HG03378 (cell line): ENCODE results near the gene CALHM3.
"Not testable (repeated sequence)": the region's sequence is repeated elsewhere in the genome, so short reads cannot be mapped to it uniquely, and the experiment has no call there.

Source experiments
- ATAC-seq: cut with Tn5 transposase; IDR thresholded peaks from one replicate; pipeline ENCODE4 v1.9.1; 2021; ENCODE audit warnings: mild to moderate bottlenecking, moderate library complexity; ENCODE audit not compliant: unreplicated experiment

Gene CALHM3

DNA sequence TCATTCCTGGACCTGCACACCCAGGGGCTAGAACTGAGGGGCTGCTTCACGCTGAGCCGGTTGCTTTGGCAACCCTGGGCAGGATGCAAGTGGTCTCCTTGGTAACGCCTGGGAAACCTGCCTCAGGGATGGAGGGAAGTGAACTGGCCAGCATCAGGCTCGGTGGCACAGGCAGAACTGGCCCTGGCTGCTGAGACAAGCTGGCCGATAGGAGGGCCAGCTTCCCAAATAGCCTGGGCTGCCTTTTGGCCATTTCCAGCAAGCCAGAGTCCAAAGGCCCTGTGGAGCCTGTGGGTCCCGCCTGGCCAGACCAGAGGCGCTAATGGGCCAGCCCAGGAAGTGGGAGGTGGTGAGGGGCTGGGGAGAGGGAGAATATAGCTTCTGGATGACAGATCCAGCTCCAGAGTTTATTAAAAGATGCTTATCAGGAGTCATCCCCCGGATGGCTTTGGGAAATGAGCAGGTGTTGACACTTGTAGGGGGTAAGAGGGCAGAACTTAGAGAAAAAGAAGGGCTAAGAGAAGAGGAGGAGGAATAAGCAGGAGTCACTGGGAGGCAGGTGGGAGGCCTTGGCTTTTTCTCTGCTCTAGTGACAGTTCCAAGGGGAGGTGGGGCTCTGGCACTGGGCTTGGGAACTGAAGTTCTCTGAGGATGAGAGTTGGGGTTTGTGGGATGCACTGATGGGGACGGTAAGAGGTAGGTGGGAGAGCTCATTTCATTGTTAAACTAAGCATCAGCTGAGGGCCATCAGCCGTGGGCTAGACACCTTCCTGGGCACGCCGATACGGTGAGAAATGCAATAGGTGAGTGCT is 24.0 kb upstream of the CALHM3 start:
- ATAC-seq, result no peak

DNA sequence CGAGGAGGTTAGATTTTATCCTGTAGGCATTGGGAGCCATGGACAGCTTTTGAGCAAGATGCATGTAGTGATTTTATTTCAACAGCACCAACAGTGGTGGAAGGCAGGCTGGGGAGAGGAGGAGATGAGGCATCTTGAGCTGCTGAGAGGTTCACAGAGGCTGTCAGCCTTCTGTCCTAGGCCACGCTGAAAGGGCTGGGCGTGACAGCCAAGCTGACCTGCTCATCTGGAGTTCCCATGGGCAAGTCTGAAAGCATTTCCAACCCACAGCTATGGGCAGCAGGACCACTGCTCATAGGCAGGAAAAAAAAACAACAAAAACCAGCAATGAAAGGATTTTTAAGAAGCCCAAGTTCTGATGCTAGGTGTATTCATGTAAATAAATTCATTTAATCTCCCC is 22.1 kb upstream of the CALHM3 start:
- ATAC-seq, result no peak

DNA sequence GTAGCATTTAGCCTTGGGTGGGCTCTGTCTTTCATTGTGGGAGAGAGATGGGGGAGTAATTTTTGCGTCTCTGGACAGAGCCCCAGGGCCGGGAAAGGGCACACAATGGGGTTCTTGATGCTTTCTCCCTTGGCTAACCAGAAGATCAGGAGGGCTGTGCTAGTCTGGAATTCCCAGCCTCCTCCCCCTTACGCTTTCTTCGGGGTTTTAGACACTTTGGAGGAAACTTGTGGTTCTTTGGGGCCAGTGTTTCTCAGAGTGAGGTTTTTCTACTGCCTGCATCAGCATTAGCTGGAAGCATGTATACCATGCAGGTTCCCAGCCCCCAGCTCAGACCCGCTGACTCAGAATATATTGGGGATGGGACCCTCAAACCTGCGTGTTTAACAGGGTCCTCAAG is 21.4 kb upstream of the CALHM3 start:
- no peak for ATAC-seq

DNA sequence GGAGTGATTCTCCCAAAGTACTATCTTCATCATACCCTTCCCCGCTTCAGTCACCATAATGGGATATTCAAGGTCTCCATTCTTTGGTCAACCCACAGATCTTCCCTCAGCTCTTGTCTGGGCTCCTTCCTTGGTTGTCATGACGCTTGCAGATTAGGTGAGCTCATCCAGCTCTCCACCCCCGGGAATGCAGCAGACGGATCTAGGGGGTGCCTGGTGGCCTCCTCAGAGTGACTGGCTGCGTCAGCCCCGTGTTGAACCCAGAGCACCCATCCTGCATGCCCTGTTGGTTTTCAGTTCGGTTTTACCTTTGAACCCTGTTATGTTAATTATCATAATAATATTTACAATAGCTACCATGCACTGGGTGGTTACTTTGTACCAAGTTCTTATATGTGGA is 20.8 kb upstream of the CALHM3 start:
- no peak for ATAC-seq

DNA sequence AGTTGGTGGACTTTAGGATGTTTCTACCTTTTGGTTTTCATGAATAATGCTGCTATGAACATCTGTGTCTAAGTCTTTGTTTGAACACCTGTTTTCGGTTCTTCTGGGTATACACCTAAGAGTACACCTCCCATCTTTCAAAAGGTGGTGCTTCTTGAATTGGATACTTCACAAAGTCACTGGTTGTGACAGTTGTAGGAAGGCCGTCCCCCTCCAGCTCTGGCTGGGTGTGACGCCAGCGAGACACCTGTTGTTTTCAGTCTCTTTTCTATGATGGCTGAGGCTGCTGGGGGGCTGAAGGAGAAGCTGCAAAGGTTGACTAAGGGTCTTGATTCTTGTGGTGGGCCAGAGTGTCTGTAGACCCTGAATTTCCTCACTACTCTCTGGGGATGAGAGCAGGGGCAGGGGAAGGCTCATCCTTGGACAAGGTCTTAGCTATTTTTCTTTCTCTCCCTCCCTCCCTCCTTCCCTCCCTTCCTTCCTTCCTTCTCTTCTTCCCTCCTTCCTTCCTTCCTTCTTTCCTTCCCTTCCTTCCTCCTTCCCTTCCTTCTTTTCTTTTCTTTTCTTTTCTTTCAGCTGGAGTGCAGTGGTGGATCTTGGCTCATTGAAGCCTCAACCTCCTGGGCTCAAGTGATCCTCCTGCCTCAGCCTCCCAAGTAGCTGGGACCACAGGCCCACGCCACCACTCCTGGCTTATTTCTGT is 20.0 kb upstream of the CALHM3 start:
- no peak for ATAC-seq

DNA sequence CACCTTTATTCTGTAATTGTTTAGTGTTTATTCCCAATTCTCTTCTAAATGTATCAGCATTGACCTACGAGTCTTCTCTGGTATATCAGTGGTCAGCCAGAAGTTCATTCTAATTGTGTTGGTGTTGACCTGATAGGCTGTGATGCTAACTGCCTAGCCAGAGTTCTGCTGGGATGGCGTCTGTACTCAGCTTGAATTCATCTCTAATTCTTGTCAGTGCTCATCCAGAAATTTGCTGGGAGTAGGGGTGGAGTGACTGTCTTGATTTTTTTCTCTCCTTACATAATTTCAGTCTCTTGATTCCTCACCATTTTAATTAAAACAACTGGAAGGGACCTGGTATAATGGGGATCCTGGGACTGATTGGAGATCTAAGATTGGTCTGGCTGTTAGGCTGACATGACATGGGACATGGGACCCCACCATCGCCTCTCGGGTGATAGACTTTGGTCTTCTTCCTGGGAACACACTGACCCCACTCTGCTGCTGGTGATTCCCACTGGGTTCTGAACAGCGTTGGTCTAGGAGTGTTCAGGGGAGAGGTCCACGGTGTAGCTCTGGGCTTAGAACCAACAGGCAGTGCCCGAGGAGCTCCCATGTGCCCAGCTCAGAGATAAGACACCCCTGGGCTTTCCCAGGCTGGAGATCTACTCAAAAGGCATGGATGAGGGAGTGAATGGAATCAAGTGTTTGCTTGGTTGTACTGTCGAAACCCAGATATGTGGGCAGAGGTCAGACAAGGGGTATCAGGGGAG is 18.3 kb upstream of the CALHM3 start:
- ATAC-seq, result no peak

DNA sequence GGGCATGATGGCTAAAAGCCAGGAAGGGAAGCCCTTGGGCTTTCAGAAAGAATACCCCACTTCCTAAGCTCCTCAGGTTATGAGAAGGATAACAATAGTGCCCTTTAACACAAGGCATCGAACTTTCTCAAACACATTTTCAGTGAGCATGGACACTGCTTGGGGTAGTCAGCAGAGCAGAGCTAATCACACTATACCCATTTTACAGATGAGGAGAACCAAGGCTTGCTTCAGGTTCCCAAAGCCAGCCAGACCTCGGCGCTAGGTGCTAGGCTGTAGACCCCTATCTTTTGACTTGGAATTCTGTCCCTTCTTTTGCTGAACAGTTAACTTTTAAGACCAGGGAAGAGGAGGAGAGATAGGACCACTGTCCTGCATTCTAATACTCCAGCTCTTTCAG is 16.3 kb upstream of the CALHM3 start:
- no peak for ATAC-seq

DNA sequence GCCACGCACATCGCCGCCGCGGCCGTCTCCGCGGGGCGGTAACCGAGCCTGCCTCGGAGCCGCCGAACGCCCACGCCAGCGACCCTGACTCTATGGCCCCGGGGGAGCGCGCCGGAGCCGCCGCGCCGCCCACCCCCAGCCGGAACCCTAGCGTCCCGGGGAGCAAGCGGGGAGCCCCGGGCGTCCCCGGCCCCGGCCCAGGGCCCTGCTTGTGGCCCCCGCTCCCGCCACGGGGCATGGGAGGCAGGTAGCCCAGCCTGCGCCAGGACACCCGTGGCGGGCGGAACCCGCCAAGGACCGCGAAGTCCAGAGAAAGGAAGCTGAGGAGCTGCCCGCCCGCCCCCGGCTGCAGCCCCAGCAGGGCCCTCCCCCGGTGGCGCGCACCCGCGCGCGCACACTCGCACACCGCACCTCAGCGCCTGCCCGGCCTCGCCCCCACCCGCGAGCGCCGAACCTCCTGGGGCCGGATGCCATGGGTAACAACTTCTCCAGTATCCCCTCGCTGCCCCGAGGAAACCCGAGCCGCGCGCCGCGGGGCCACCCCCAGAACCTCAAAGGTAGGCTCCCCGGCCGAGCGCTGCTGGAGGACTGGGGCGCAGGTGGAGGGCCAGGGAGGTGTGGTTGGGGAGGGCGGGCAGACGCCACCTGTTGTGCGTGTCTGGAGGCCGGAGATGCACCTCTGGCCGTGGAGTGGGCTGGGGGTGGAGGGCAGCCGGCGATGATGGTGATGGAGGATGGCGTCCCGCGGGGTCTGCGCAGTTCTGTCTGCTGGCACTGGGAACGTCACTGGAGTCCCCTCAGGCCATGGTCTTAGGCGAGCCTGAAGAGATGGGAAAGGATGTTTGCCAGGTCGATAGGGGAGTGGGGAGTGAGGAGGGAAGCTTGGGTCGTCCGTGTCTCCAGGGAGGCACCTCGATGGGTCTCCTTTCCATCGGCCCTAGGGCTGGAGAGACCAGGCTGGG is 15.2 kb upstream of the CALHM3 start:
- ATAC-seq, result no peak

DNA sequence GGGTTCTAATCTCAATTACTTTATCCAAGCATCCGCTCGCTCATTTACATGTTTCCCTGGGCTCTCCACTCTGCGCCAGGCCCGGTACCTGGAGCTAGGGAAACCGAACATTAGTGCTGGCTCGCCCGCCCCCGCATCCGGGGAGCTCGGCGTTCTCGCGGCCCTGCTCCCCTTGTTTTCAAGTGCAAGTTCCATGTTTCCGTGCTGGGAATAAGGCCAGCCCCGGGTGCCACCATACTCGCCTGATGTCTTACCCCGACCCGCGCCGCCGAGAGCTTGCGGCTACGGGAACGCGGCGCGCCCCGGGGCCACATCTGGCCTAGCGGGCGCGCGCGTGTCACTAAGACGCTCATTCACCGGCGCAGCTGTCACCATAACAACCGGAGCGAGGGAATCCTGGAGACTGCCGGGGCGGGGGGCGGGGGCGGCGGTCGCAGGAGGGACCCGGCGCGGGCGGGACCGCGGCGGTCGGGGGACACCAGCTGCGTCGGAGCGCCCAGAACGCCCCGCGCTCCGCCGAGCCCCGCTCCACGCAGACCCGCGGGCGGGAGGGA is 14.4 kb upstream of the CALHM3 start, which contains the start of gene NEURL1:
NEURL1 (plus strand) TSS at position 344 of the 554 bp plus-strand sequence. CDS start 683 bp downstream, outside the sequence.
- no peak for ATAC-seq

DNA sequence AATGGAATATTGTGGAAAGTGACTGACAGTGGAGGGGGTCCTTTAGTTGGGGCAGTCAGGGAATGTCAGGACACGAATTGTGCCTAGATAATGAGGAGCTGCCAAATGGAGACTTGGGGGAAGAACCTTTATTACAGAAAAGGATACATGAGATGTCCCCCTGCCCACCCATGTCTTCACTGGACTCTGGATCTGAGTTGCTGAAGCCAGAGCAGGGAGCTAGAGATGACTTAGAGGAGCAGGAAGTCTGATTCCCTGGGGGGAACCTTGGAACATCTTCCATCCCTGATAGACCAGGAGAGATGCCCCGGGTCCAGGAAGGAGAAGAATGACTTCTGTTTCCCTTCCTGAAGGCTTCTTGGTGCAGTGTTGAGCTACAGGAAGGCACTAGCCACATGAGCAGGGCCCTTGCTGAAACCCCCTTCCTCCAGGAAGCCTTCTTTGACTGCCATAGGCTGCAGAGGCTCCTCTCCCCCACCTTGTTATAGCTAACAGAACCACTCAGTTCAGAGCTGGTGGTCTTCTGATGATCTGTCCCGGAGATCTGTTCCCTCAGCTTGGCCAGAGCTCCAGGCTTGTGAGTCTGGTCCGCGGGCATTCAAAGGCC is 13.7 kb upstream of the CALHM3 start:
- no peak for ATAC-seq

DNA sequence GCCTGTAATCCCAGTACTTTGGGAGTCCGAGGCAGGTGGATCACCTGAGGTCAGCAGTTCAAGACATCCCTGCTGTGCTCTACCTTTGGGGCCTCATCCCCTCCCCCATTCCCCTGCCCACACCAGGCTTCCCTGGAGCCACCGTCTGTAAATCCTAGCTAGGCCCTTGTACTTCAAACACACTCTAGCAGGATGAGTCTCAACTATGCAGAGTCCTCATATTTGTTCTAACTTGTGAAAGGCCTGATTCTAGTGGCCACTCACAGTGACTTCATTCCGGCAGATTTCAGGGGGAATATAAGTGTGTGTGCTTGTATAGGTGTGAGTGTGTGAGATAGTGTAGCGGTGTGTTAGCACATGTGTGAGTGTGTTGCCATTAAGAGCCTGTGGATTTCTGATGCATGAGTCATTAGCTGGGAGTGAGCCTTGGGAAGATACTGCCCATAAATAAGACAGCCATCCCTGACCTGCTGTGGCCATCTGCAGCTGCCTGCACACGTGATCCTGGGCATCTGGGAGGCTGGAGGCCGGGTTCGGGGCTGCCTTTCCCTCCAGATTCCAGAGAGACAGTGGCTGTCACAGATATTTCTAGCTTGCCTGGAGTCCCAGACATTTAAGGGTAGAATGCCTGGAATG is 12.8 kb upstream of the CALHM3 start:
- no peak for ATAC-seq

DNA sequence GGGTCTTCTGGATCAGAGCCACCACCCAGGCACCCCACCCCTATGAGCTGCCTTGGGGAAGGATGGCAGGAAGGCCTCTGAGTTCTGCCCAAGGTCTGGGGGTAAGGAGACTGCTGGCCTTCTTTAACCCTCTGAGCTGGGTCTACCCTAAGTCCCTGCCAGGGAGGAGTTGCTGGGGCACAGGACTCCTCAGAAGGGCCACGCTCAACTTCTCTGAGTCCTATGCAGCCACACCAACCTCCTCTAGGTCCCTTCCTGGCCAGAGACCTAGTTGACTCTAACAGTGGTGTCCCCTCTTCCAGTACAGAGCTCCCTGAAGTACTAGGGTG is 11.9 kb upstream of the CALHM3 start:
- peak; percentile 16 for ATAC-seq

DNA sequence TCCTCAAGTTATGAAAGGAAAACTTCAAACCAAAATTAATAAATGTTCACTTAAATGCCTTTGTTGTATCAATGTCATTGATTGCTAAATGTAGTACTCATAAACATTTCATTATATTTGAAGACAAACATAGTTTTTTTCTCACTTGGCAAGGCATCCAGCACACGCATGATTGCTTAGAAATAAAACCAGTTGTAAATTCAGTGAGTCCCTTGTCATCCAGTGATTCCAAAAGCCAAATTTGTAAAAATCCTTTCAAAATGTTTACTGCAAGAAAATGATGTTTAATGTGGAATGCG is 8.3 kb upstream of the CALHM3 start:
- ATAC-seq, result no peak

DNA sequence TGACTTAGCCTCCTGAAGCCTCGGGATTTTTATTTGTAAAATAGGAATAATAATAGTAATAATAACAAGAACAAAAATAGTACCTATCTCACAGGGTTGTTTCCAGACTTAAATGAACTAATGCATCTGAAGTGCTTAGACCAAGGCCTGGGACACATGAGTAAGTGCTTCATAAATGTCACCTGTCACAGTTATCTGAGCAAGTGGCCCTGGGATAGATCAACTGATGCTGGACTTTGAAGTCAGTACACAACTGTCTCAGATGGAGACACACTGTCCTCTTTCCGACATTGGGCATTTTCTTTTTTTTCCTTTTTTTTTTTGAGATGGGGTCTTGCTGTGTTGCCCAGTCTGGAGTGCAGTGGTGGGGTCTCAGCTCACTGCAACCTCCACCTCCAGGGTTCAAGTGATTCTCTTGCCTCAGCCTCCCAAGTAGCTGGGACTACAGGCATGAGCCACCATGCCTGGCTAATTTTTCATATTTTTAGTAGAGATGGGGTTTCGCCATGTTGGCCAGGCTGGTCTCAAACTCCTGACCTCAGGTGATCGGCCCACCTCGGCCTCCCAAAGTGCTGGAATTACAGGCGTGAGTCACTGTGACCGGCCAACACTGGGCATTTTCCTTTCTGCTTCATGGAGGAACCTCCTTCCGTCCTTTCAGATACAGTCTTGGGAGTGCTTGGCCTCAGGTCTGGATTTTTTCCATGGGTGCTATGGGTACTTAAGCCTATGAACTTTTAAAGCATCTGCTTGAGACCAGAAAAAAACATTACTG is 7.8 kb upstream of the CALHM3 start:
- not testable (repeated sequence) for ATAC-seq

DNA sequence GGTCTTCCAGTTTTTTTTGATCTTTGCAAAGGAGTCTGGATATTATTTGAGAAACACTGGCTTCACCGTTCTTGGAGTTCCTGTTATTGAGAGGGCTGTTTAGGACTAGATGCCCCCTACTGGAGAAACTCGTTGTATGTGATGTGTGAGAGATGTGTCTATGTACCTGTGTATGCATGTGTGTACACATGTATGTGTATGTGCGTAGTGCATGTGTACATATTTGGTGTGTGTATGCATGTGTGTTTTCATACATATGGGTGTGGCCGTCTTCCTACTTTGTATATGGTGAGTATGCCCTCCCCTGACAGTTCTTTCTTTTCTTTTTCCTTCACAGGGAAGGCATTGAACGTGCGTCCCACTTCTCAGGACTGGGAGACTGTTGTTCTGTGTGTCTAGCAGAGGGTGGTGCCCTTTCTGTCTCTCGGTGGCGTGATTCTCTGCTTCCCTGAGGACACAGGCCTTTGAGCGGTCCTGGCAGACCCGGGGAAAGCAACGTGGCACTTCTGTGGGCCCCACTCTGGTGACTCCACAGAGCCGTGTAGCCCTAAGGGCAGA is 3.0 kb upstream of the CALHM3 start:
- ATAC-seq, result peak; percentile 73

DNA sequence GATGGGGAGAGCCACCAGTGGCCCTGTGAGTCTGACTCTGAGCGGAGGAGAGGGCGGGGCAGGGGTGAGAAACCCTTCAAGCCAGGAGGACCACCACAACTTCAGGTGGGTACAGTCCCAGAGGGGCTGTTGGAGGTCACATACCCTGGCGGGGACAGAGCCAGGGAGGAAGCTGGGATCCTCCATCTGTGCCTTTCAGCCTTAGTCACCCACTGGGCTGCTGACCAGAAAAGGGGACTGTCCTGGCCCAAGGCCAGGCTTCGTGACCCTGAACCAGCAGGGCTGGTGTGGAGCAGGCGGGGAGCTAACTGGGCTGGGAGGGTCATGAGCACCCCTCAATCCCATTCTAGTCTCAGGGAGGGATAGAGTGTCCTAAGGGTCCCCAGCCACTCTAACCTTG is 1.5 kb upstream of the CALHM3 start:
- no peak for ATAC-seq

DNA sequence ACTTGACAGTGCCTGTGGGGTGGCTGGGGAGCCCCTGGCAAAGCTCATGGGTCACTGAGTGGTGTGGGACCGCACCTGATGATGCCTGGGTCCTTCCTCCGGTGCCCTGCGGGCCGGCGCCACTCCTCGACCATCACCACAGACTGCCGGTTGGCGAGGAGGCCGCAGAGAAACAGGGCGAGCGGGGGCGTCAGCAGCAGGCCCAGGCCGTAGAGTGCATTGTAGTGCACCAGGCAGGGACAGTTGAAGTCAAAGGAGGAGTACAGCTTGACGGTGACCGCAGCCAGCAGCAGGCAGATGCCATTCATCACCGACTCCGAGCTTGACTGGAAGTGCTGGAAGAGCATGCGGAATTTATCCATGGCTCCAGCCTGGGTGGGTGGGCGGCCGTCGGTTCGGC is 369 bp downstream of the CALHM3 start:
- ATAC-seq, result no peak

DNA sequence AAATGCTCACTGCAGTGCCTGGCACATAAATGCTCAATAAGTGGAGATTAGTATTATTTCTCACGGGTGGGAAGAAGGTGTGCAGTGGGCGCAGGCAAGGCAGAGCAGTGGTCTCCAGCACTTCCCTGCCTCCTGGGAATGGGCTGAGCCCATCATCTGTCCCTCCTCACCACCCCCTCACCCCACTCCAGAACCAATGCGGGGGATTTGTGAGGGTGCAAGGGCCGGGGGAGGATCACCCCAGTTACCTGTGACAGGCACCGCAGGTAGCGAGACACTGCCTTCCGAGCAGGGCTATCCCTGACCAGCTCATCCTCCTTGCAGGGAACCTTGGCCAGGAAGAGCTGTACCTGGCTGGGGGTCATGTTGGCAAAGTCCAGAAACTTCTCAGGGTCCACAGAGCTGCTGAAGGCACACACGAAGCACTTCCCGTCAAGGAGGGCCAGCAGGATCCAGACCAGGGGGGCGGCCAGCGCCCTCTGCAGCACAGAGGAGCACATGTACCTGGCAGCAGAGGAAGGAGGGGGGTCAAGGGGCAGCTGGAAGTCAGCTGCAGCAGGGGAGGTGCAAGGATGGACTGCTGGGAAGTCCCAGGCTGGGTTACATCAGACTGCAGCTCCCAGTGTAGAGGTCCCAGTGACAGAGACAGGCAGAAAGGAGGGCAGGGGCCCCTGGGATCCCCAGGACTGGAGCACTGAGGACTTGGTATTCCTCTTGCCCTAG is 2.8 kb downstream of the CALHM3 start:
- no peak for ATAC-seq
